Subcutaneous adipose tissue (tissue), 4 donors: Measurements from ENCODE around the gene NEURL1B. TPM values are rescaled to one million over a fixed set of nuclear protein-coding genes. Genes with fewer than 3 reads are reported as not detected.

Source experiments
- CTCF ChIP-seq: fragments of 450-650 bp; IDR thresholded peaks from one replicate; pipeline ENCODE4 v1.5.1; 2016; ENCODE audit warnings: low read depth, mild to moderate bottlenecking, control low read depth, antibody characterized with exemption, moderate library complexity
- total RNA-seq, 4 donors: library from RNA; depleted of rRNA; stranded (reverse); fragments of >200 nt; gene quantifications; one replicate each; pipeline ENCODE4 v1.1.0, GENCODE V29; 2016

The NEURL1B gene
- total RNA-seq, 4 donors from 2014 or later = 4.9 to 38.4 (median 13.0) TPM

DNA sequence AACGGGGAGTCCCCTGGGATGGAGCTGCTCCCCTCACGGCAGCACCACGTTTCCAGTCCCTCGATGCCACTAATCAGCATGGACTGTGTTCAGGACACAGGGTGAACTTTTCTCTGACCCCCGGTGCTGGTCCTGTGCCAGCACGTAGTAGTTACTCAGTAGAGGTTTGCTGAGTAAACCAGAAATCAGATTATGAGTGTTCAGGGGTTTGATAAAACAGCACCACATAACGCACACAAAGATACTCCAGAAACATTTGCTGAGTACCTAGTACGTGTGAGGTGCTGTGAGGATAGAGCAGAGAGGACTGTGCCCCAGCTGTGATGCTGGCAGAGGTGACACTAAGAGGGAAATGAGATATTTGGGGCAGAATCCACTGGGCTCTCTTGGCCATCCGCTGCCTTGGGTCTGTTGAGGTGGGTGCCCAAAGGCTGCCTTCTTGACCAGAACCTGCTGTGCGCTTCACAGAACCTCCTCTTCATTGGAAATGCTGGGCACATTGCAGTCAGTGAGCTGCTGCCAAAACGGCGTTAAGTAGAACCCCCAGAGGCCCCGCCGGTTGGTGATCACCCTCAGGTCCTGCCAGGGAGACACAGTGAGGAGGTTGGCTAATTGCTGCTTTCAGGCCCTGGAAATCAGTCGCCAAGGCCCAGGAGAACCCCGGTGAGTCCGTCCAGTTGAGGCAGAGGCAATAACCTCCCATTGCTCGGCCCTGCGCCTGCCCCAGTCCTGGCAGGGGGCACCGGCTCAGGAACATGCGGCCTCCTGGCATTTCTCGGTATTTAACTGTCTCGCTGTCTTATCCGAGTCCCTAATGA, 49.4 kb downstream of the NEURL1B start:
- no peak for TF ChIP-seq CTCF

DNA sequence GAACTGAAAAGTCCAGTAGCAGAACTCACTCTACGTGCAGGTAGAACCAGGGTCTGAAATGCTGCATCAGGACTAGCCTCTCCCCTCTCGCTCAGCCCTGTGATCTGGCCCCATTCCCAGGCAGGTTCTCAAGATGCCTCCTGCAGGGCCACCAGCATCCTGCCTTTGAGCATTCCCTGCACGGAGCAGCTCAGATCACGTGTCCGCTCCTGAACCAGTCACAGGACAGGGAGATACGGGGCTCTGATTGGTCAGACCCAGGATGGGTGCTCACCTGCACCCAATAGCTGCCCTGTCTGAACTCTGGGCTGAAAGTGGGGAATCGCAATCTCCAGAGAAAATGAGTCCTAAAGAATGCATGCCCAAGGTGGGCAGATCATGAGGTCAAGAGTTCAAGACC, 50.8 kb downstream of the NEURL1B start:
- no peak for TF ChIP-seq CTCF

DNA sequence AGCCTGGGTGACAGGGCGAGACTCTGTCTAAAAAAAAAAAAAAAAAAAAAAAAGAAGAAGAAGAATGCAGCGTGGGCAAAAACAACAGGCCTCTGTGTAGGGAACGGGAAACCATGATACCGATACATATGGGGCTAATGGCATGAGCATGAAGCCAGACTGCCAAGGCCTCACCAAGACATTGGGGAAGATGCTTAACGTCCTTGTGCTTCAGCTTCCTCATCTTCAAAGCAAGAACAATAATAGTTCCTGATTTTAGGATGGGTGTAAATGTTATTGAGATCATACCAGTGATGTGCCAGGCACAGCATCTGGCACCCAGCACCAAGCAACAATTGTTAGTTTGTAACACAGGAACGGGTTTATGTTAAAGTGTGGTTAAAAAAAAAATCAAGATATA, 51.4 kb downstream of the NEURL1B start:
- TF ChIP-seq CTCF = no peak

GRCh38 chr5:172692981-172693380, 51.9 kb downstream of the NEURL1B start:
- TF ChIP-seq CTCF = no peak

- TF ChIP-seq CTCF = no peak
These were observed 53.0 kb downstream of the NEURL1B start for GRCh38 chr5:172694061-172694460.

- TF ChIP-seq CTCF = no peak
These were observed 53.5 kb downstream of the NEURL1B start for GRCh38 chr5:172694541-172694940.

GRCh38 chr5:172695232-172696054, 54.4 kb downstream of the NEURL1B start:
- no peak for TF ChIP-seq CTCF
